IPS-NIHi11 (cell line): ENCODE measurements around the gene ZNF337.
"Not testable (repeated sequence)": the region's sequence is repeated elsewhere in the genome, so short reads cannot be mapped to it uniquely, and the experiment has no call there.

Source experiments
- DNase-seq: peaks from one replicate; pipeline ENCODE4 v3.0.0; 2012; ENCODE audit warnings: mixed read lengths, low spot score

The ZNF337 gene

GRCh38 chr20:25696371-25697131, at the start of gene ZNF337:
ZNF337 (minus strand) TSS chr20:25696853; CDS start chr20:25686417, 10,436 bp downstream.
- DNase-seq: peak; percentile 95

- no peak for DNase-seq
Observed at GRCh38 chr20:25745738-25746137, 49.1 kb upstream of the ZNF337 start.

GRCh38 chr20:25745100-25745499, 48.4 kb upstream of the ZNF337 start:
- DNase-seq: no peak

- DNase-seq: no peak
Observed at GRCh38 chr20:25744261-25744660, 47.6 kb upstream of the ZNF337 start.

GRCh38 chr20:25741088-25741487, 44.4 kb upstream of the ZNF337 start:
- no peak for DNase-seq

- no peak for DNase-seq
Observed at GRCh38 chr20:25739615-25740320, 43.1 kb upstream of the ZNF337 start.

GRCh38 chr20:25738198-25738597, 41.5 kb upstream of the ZNF337 start:
- DNase-seq: no peak

- no peak for DNase-seq
Observed at GRCh38 chr20:25733903-25734302, 37.2 kb upstream of the ZNF337 start.

- no peak for DNase-seq
Observed at GRCh38 chr20:25730862-25731261, 34.2 kb upstream of the ZNF337 start.

GRCh38 chr20:25726357-25726756, 29.7 kb upstream of the ZNF337 start:
- DNase-seq: no peak

- no peak for DNase-seq
Observed at GRCh38 chr20:25725639-25726038, 29.0 kb upstream of the ZNF337 start.

- no peak for DNase-seq
Observed at GRCh38 chr20:25723975-25724374, 27.3 kb upstream of the ZNF337 start.

- no peak for DNase-seq
Observed at GRCh38 chr20:25720285-25720684, 23.6 kb upstream of the ZNF337 start.

- not testable (repeated sequence) for DNase-seq
Observed at GRCh38 chr20:25718896-25719809, 22.5 kb upstream of the ZNF337 start.

GRCh38 chr20:25707695-25708094, 11.0 kb upstream of the ZNF337 start:
- no peak for DNase-seq

GRCh38 chr20:25706793-25707192, 10.1 kb upstream of the ZNF337 start:
- DNase-seq: no peak

- no peak for DNase-seq
Observed at GRCh38 chr20:25705830-25706351, 9.2 kb upstream of the ZNF337 start.

- DNase-seq: not testable (repeated sequence)
Observed at GRCh38 chr20:25704303-25704702, 7.7 kb upstream of the ZNF337 start.

- not testable (repeated sequence) for DNase-seq
Observed at GRCh38 chr20:25700835-25701234, 4.2 kb upstream of the ZNF337 start.

GRCh38 chr20:25699914-25700313, 3.3 kb upstream of the ZNF337 start:
- no peak for DNase-seq

GRCh38 chr20:25697132-25697446, 436 bp upstream of the ZNF337 start:
- DNase-seq: no peak
